HepG2 (cell line): ENCODE measurements around the gene ABHD13. TPM values are rescaled to one million over a fixed set of nuclear protein-coding genes. Genes with fewer than 3 reads are reported as not detected.

Source experiments
- ARNTL ChIP-seq: sonication (generic); formaldehyde crosslinking; IDR thresholded peaks from 2 replicates; pipeline ENCODE4 v1.4.0; 2020; ENCODE audit warnings: mild to moderate bottlenecking, missing genetic modification reagents
- DR1 ChIP-seq: sonication (generic); formaldehyde crosslinking; IDR thresholded peaks from 2 replicates; pipeline ENCODE4 v1.8.0; 2021; ENCODE audit warnings: mild to moderate bottlenecking, missing genetic modification reagents, inconsistent platforms
- HNRNPUL1 ChIP-seq: fragments of 200-400 bp; formaldehyde crosslinking; IDR thresholded peaks from 2 replicates; pipeline ENCODE4 v1.6.1; 2017; ENCODE audit warnings: low read depth, mild to moderate bottlenecking, low read length, moderate library complexity
- RAD51 ChIP-seq: fragments of 450-650 bp; IDR thresholded peaks from 2 replicates; pipeline ENCODE4 v1.6.1; 2016; ENCODE audit warnings: borderline replicate concordance
- SP4 ChIP-seq: sonication (generic); formaldehyde crosslinking; IDR thresholded peaks from 2 replicates; pipeline ENCODE4 v1.8.1; 2023; ENCODE audit warnings: mild to moderate bottlenecking, missing genetic modification reagents
- SUZ12 ChIP-seq: fragments of 150-350 bp; IDR thresholded peaks from 2 replicates; pipeline ENCODE4 v1.6.1; 2014; ENCODE audit warnings: low read depth, low read length
- XBP1 ChIP-seq: sonication (generic); formaldehyde crosslinking; IDR thresholded peaks from 2 replicates; pipeline ENCODE4 v1.5.0; 2020; ENCODE audit warnings: missing genetic modification reagents
- ZNF432 ChIP-seq: sonication (generic); formaldehyde crosslinking; IDR thresholded peaks from 2 replicates; pipeline ENCODE4 v1.5.0; 2020; ENCODE audit warnings: missing genetic modification reagents, mild to moderate bottlenecking, borderline replicate concordance
- ZNF451 ChIP-seq: sonication (generic); formaldehyde crosslinking; IDR thresholded peaks from 2 replicates; pipeline ENCODE4 v1.5.0; 2020; ENCODE audit warnings: mild to moderate bottlenecking, missing genetic modification reagents
- ZNF572 ChIP-seq: sonication (generic); formaldehyde crosslinking; IDR thresholded peaks from 2 replicates; pipeline ENCODE4 v1.5.1; 2020; ENCODE audit warnings: mild to moderate bottlenecking, missing genetic modification reagents
- polyA plus RNA-seq, 8 experiments: library from polyadenylated mRNA; depleted of rRNA in 3 of 8; stranded (reverse) in 7 of 8; unstranded in 1 of 8; fragments of >200 nt; fragmentation: Illumina TruSeq in 4 of 8; extraction: Trizol in 4 of 8; gene quantifications; 2 replicates each; pipeline versions ENCODE4 v1.2.1 to v1.2.3, GENCODE V29; 2011 to 2016; ENCODE audit warnings: low read depth in 4 of 8, missing spikeins in 1 of 8, mixed read lengths in 1 of 8; ENCODE audit not compliant: insufficient read depth in 1 of 8
- total RNA-seq, 5 experiments: library from RNA; depleted of rRNA; stranded (reverse); fragments of >200 nt; fragmentation: Illumina TruSeq; extraction: Trizol; gene quantifications; 2 replicates each; pipeline ENCODE4 v1.2.3, GENCODE V29; 2016; ENCODE audit warnings: low read depth in 1 of 5
- TF ChIP-seq, protein P1 (sequence below): IDR thresholded peaks from 2 replicates; pipeline ENCODE4 v1.4.0; 2020; ENCODE audit warnings: mild to moderate bottlenecking, missing genetic modification reagents
- TF ChIP-seq, protein P2 (sequence below), 2 experiments: sonication (generic) in 1 of 2; formaldehyde crosslinking in 1 of 2; IDR thresholded peaks; 2 replicates each; pipeline versions ENCODE4 v1.4.0 to v1.6.1; 2016 to 2020; ENCODE audit warnings: borderline replicate concordance in 1 of 2, low read depth in 1 of 2, mild to moderate bottlenecking in 1 of 2, missing genetic modification reagents in 1 of 2
- TF ChIP-seq, protein P3 (sequence below): sonication (generic); formaldehyde crosslinking; IDR thresholded peaks from 2 replicates; pipeline ENCODE4 v1.4.0; 2020; ENCODE audit warnings: missing genetic modification reagents

The ABHD13 gene
- total and polyA plus RNA-seq, 2 of the 13 experiments (the other 11 are each of a cell fraction or from before 2014, with no cell fraction given), result 4.3 to 6.2 TPM

DNA sequence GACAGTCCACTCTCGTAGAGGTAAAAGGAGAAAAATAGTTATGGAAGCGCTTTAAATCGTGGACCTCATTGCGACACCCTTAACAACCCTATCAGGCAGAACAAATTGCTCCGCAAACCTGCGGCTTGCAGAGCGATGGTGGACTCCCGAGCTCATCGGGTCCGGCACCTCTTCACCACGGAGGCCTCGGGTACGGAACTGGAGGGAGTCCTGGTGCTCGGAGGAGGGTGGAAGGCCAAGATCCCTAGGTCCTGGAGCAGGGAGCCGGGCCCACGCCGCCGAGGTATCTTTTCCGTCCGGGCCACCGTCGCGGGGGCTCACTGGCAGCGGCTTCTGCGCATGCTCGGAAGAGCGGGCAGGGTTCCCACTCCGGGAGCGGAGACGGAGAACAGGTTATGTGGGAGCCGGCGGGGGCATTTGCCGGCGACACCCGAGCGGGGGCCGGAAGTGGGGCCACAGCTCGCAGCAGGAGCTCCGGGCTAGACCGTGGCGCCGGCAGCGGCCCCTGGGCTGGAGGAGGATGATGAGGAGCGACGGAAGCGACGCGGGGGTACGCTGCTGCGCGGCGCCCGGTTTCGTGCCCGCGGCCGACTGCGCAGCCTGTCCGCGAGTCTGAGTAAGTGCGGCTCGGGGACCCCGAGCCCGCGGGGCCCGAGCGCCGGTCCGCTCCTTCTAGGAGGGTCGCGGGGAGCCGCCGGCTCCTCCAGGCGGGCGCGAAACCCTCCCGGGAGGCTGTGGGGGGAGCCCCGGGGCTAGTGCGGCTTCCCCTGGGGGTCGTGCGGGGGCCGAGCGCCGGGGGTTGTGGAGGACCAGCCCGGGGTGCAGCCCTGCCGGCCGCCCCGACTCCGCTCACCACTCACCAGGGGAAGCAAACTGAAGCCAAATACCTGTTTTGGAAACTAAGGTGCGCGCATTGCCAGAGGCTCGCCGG, at the start of gene ABHD13 (continued):
- TF ChIP-seq HNRNPUL1 (no peak), XBP1 (CRISPR knock-in tag) (no peak), DR1 (CRISPR knock-in tag) (peak; percentile 54; the same call in 1 of the 2 replicates), RAD51 (no peak), ZNF572 (CRISPR knock-in tag) (no peak), SUZ12 (no peak), ZNF451 (CRISPR knock-in tag) (no peak), SP4 (CRISPR knock-in tag) (peak; percentile 69; the same call in 1 of the 2 replicates), ARNTL (CRISPR knock-in tag) (no peak), ZNF432 (no peak)
- TF ChIP-seq, protein P1, sequence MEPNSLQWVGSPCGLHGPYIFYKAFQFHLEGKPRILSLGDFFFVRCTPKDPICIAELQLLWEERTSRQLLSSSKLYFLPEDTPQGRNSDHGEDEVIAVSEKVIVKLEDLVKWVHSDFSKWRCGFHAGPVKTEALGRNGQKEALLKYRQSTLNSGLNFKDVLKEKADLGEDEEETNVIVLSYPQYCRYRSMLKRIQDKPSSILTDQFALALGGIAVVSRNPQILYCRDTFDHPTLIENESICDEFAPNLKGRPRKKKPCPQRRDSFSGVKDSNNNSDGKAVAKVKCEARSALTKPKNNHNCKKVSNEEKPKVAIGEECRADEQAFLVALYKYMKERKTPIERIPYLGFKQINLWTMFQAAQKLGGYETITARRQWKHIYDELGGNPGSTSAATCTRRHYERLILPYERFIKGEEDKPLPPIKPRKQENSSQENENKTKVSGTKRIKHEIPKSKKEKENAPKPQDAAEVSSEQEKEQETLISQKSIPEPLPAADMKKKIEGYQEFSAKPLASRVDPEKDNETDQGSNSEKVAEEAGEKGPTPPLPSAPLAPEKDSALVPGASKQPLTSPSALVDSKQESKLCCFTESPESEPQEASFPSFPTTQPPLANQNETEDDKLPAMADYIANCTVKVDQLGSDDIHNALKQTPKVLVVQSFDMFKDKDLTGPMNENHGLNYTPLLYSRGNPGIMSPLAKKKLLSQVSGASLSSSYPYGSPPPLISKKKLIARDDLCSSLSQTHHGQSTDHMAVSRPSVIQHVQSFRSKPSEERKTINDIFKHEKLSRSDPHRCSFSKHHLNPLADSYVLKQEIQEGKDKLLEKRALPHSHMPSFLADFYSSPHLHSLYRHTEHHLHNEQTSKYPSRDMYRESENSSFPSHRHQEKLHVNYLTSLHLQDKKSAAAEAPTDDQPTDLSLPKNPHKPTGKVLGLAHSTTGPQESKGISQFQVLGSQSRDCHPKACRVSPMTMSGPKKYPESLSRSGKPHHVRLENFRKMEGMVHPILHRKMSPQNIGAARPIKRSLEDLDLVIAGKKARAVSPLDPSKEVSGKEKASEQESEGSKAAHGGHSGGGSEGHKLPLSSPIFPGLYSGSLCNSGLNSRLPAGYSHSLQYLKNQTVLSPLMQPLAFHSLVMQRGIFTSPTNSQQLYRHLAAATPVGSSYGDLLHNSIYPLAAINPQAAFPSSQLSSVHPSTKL (CRISPR knock-in tag), result peak; percentile 77
- TF ChIP-seq, protein P2, sequence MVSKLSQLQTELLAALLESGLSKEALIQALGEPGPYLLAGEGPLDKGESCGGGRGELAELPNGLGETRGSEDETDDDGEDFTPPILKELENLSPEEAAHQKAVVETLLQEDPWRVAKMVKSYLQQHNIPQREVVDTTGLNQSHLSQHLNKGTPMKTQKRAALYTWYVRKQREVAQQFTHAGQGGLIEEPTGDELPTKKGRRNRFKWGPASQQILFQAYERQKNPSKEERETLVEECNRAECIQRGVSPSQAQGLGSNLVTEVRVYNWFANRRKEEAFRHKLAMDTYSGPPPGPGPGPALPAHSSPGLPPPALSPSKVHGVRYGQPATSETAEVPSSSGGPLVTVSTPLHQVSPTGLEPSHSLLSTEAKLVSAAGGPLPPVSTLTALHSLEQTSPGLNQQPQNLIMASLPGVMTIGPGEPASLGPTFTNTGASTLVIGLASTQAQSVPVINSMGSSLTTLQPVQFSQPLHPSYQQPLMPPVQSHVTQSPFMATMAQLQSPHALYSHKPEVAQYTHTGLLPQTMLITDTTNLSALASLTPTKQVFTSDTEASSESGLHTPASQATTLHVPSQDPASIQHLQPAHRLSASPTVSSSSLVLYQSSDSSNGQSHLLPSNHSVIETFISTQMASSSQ (IDR thresholded peaks at IDR 0.05; ENCODE audit: low read depth), result no peak
- TF ChIP-seq, protein P2 (CRISPR knock-in tag; IDR thresholded peaks at IDR 0.05; ENCODE audit: borderline replicate concordance), result peak; percentile 57; the same call in 1 of the 2 replicates
- TF ChIP-seq, protein P3, sequence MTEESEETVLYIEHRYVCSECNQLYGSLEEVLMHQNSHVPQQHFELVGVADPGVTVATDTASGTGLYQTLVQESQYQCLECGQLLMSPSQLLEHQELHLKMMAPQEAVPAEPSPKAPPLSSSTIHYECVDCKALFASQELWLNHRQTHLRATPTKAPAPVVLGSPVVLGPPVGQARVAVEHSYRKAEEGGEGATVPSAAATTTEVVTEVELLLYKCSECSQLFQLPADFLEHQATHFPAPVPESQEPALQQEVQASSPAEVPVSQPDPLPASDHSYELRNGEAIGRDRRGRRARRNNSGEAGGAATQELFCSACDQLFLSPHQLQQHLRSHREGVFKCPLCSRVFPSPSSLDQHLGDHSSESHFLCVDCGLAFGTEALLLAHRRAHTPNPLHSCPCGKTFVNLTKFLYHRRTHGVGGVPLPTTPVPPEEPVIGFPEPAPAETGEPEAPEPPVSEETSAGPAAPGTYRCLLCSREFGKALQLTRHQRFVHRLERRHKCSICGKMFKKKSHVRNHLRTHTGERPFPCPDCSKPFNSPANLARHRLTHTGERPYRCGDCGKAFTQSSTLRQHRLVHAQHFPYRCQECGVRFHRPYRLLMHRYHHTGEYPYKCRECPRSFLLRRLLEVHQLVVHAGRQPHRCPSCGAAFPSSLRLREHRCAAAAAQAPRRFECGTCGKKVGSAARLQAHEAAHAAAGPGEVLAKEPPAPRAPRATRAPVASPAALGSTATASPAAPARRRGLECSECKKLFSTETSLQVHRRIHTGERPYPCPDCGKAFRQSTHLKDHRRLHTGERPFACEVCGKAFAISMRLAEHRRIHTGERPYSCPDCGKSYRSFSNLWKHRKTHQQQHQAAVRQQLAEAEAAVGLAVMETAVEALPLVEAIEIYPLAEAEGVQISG (CRISPR knock-in tag), result peak; percentile 94
